ENCODE measurements around the gene BRK1.
"Not testable (repeated sequence)": the region's sequence is repeated elsewhere in the genome, so short reads cannot be mapped to it uniquely, and the experiment has no call there.

- not testable (repeated sequence) for TF ChIP-seq POLR2A (IDR thresholded peaks at IDR 0.05; ENCODE audit: low read length); GATA1 (IDR thresholded peaks at IDR 0.05; ENCODE audit: low read depth, low read length)
Measured at GRCh38 chr3:10175334-10175733, 59.9 kb downstream of the BRK1 start.
